Measurements from ENCODE around the gene GARNL3. TPM values are rescaled to one million over a fixed set of nuclear protein-coding genes. Genes with fewer than 3 reads are reported as not detected.

The GARNL3 gene
- total RNA-seq, 1 experiment from 2014 or later, result 11.5 TPM

- Histone ChIP-seq H3K27ac (ENCODE audit: low read length) (no peak overlapping the region), H3K4me3 (ENCODE audit: low read depth in 2 of 2, low read length in 2 of 2) (no peak overlapping the region), H3K27me3 (ENCODE audit: control insufficient read depth, insufficient read depth, low read length) (no peaks in the 10 kb centered on the region), H3K36me3 (ENCODE audit: control insufficient read depth, insufficient read depth, low read length) (no peaks in the 10 kb centered on the region), H3K9me3 (ENCODE audit: control insufficient read depth, insufficient read depth, low read depth, low read length) (no peaks in the 10 kb centered on the region), H3K4me1 (ENCODE audit: control insufficient read depth, insufficient read depth, low read length) (no peaks in the 10 kb centered on the region)
- ATAC-seq (no peak), DNase-seq (ENCODE audit: low read depth, low spot score) (no peak)
- in situ Hi-C loops (cut with HindIII; ENCODE audit: low pct_unique_long_range_greater_than_20kb, low sequenced_read_pairs), result no loop called here
- ChIA-PET CTCF (no interaction called here), POLR2A (no interaction called here)
- intact Hi-C loops (cut with micrococcal nuclease; ENCODE audit: unreplicated experiment), result no loop called here
- BruUV-seq (replicated peaks), result no TSS peak
- TF ChIP-seq TCF7L2 (IDR thresholded peaks at IDR 0.05; ENCODE audit: low read depth, low read length) (no peak), REST (IDR thresholded peaks at IDR 0.05; ENCODE audit: insufficient read depth in 1 of 2, low read depth in 2 of 2, low read length in 1 of 2) (no peak), SIN3A (IDR thresholded peaks at IDR 0.05; ENCODE audit: borderline replicate concordance, insufficient read depth, low read depth, low read length) (no peak), POLR2AphosphoS5 (IDR thresholded peaks at IDR 0.05; ENCODE audit: low read depth, low read length) (no peak)
- TF ChIP-seq, protein P1, sequence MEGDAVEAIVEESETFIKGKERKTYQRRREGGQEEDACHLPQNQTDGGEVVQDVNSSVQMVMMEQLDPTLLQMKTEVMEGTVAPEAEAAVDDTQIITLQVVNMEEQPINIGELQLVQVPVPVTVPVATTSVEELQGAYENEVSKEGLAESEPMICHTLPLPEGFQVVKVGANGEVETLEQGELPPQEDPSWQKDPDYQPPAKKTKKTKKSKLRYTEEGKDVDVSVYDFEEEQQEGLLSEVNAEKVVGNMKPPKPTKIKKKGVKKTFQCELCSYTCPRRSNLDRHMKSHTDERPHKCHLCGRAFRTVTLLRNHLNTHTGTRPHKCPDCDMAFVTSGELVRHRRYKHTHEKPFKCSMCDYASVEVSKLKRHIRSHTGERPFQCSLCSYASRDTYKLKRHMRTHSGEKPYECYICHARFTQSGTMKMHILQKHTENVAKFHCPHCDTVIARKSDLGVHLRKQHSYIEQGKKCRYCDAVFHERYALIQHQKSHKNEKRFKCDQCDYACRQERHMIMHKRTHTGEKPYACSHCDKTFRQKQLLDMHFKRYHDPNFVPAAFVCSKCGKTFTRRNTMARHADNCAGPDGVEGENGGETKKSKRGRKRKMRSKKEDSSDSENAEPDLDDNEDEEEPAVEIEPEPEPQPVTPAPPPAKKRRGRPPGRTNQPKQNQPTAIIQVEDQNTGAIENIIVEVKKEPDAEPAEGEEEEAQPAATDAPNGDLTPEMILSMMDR (IDR thresholded peaks at IDR 0.05), result no peak
Observed at GRCh38 chr9:127285965-127286364, 21.4 kb downstream of the GARNL3 start.

GRCh38 chr9:127290561-127291065, 26.0 kb downstream of the GARNL3 start:
- intact Hi-C loops (cut with micrococcal nuclease; ENCODE audit: unreplicated experiment) (no loop called here), in situ Hi-C loops (cut with HindIII; ENCODE audit: low pct_unique_long_range_greater_than_20kb, low sequenced_read_pairs) (no loop called here)
- ATAC-seq (no peak), DNase-seq (ENCODE audit: low read depth, low spot score) (no peak)
- CTCF ChIA-PET, result no interaction called here
- POLR2A ChIA-PET, result no interaction called here
- no peak overlapping the region for H3K27ac ChIP-seq (ENCODE audit: low read length)
- no peak overlapping the region for H3K4me3 ChIP-seq (ENCODE audit: low read depth in 2 of 2, low read length in 2 of 2)
- H3K4me1 ChIP-seq (ENCODE audit: control insufficient read depth, insufficient read depth, low read length), result no peaks in the 10 kb centered on the region
- BruUV-seq (replicated peaks), result no TSS peak
- no peaks in the 10 kb centered on the region for H3K36me3 ChIP-seq (ENCODE audit: control insufficient read depth, insufficient read depth, low read length)
- TF ChIP-seq, protein P1 (IDR thresholded peaks at IDR 0.05), result no peak
- TF ChIP-seq POLR2AphosphoS5 (IDR thresholded peaks at IDR 0.05; ENCODE audit: low read depth, low read length) (no peak), REST (IDR thresholded peaks at IDR 0.05; ENCODE audit: insufficient read depth in 1 of 2, low read depth in 2 of 2, low read length in 1 of 2) (no peak), TCF7L2 (IDR thresholded peaks at IDR 0.05; ENCODE audit: low read depth, low read length) (no peak), SIN3A (IDR thresholded peaks at IDR 0.05; ENCODE audit: borderline replicate concordance, insufficient read depth, low read depth, low read length) (no peak)
- H3K9me3 ChIP-seq (ENCODE audit: control insufficient read depth, insufficient read depth, low read depth, low read length), result no peaks in the 10 kb centered on the region
- H3K27me3 ChIP-seq (ENCODE audit: control insufficient read depth, insufficient read depth, low read length), result no peaks in the 10 kb centered on the region
